ENCODE results near the gene GSE1.

DNA sequence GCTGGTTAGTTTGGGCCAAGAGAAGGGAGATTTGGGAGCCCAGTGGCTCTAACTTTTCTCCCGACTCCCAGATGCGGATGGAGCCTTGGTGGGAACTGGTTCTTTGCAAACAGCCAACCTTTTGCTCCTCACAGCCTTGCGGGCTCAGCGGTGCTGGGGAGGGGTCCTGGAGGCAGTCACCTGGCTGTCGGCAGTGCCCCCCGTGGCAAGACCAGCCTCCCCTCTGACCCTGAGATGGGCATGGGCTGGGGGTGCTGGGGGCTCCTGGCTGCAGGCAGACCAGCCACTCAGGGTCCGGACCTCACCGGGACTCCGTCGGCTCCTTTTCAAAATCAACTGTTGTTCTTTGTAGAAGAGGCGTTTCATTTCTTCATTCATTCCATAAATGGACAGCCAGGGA lies 21.7 kb upstream of the GSE1 start:
- TF ChIP-seq POLR2A (IDR thresholded peaks at IDR 0.05) (no peak), CTCF (IDR thresholded peaks at IDR 0.05) (no peak)

Measured in testis (tissue), 2 donors.